A549 (cell line): ENCODE measurements around the gene PSME3IP1. TPM values are rescaled to one million over a fixed set of nuclear protein-coding genes. Genes with fewer than 3 reads are reported as not detected.

Experiments
- ATAC-seq, 2 experiments: fragments of 200-7000 bp in 1 of 2; fragments of >200 bp in 1 of 2; cut with Nextera tagmentation in 1 of 2; cut with Tn5 transposase in 1 of 2; 3 replicates each; pipeline versions ENCODE4 v1.8.0 to v1.9.1; 2018 to 2020; ENCODE audit warnings: mild to moderate bottlenecking in 1 of 2, moderate library complexity in 1 of 2
- CTCF ChIA-PET: fragments of 300-600 bp; sonication (Branson Sonifier 250); formaldehyde crosslinking; extraction: SDS; loops from one replicate; lab custom pipeline; 2021; ENCODE audit warnings: antibody characterized with exemption, inconsistent platforms; lab: Yijun Ruan, JAX
- POLR2A ChIA-PET: fragments of 350-600 bp; formaldehyde crosslinking; extraction: SDS; loops from one replicate; lab custom pipeline; 2021; ENCODE audit warnings: antibody characterized with exemption, inconsistent platforms; lab: Yijun Ruan, JAX
- DNase-seq, 2 experiments: peaks; one replicate each; pipeline versions ENCODE4 v3.0.0 to v3.0.0-alpha.2; 2011 to 2016; ENCODE audit warnings: low read depth in 1 of 2, low spot score in 1 of 2
- FAIRE-seq: peaks from 2 replicates; lab custom pipeline; 2011; peaks lifted over from hg19 to GRCh38; lab: Jason Lieb, UNC
- H3K27ac ChIP-seq, 2 experiments: fragments of >200 bp; sonication (Bioruptor Twin); formaldehyde crosslinking; 3 replicates each; pipeline ENCODE4 v1.5.1; 2016 to 2017
- H3K4me1 ChIP-seq: fragments of >200 bp; sonication (Bioruptor Twin); formaldehyde crosslinking; 3 replicates; pipeline ENCODE4 v1.6.1; 2016
- H3K4me2 ChIP-seq: fragments of >200 bp; sonication (Bioruptor Twin); formaldehyde crosslinking; 3 replicates; pipeline ENCODE4 v1.6.1; 2016
- H3K4me3 ChIP-seq: fragments of >200 bp; sonication (Bioruptor Twin); formaldehyde crosslinking; 3 replicates; pipeline ENCODE4 v1.5.1; 2016
- H3K9me3 ChIP-seq: fragments of >200 bp; sonication (Bioruptor Twin); formaldehyde crosslinking; 3 replicates; pipeline ENCODE4 v1.6.1; 2016
- BHLHE40 ChIP-seq: IDR thresholded peaks from 2 replicates; pipeline ENCODE4 v1.6.1; 2012; ENCODE audit warnings: low read depth, low read length, inconsistent platforms
- E2F6 ChIP-seq: IDR thresholded peaks from 2 replicates; pipeline ENCODE4 v1.6.1; 2012; ENCODE audit warnings: low read depth, borderline replicate concordance
- ELK1 ChIP-seq: fragments of 150-350 bp; IDR thresholded peaks from 2 replicates; pipeline ENCODE4 v1.6.1; 2014; ENCODE audit warnings: low read depth, mild to moderate bottlenecking, low read length
- FOSB ChIP-seq: fragments of 250-450 bp; sonication (Bioruptor Pico); IDR thresholded peaks from 2 replicates; pipeline ENCODE4 v1.5.0; 2020; ENCODE audit warnings: mild to moderate bottlenecking, moderate library complexity
- FOXS1 ChIP-seq: fragments of 250-450 bp; sonication (Bioruptor Pico); IDR thresholded peaks from 2 replicates; pipeline ENCODE4 v1.5.0; 2020; ENCODE audit warnings: mild to moderate bottlenecking, moderate library complexity
- HMGXB4 ChIP-seq: fragments of 250-450 bp; sonication (Bioruptor Pico); IDR thresholded peaks from 2 replicates; pipeline ENCODE4 v1.5.0; 2021; ENCODE audit warnings: mild to moderate bottlenecking, moderate library complexity, borderline replicate concordance
- MAFK ChIP-seq: fragments of 450-650 bp; IDR thresholded peaks from 2 replicates; pipeline ENCODE4 v1.6.1; 2014; ENCODE audit not compliant: partially characterized antibody
- MAZ ChIP-seq: fragments of 150-350 bp; IDR thresholded peaks from 2 replicates; pipeline ENCODE4 v1.6.1; 2014; ENCODE audit warnings: antibody characterized with exemption, low read depth, low read length, borderline replicate concordance
- NR3C1 ChIP-seq: fragments of >200 bp; sonication (Bioruptor Twin); formaldehyde crosslinking; IDR thresholded peaks from 3 replicates; pipeline ENCODE4 v1.6.1; 2017
- PBX3 ChIP-seq: IDR thresholded peaks from 2 replicates; pipeline ENCODE4 v1.6.1; 2012
- PHF8 ChIP-seq: fragments of 200-600 bp; sonication (generic); IDR thresholded peaks from 2 replicates; pipeline ENCODE4 v1.6.1; 2016; ENCODE audit warnings: low read depth, mild to moderate bottlenecking, antibody characterized with exemption, moderate library complexity, borderline replicate concordance
- POLR2A ChIP-seq: IDR thresholded peaks from 2 replicates; pipeline ENCODE4 v1.6.1; 2012; ENCODE audit warnings: mild to moderate bottlenecking, low read length
- RAD21 ChIP-seq, 2 experiments: fragments of >200 bp in 1 of 2; sonication (Bioruptor Twin) in 1 of 2; formaldehyde crosslinking in 1 of 2; IDR thresholded peaks in 1 of 2; conservative IDR thresholded peaks in 1 of 2; 2 replicates in 1 of 2; 3 replicates in 1 of 2; pipeline ENCODE4 v1.6.1; 2012 to 2018; ENCODE audit warnings: inconsistent platforms in 1 of 2
- RARB ChIP-seq: fragments of 250-450 bp; sonication (Bioruptor Pico); IDR thresholded peaks from 2 replicates; pipeline ENCODE4 v1.8.0; 2021; ENCODE audit warnings: mild to moderate bottlenecking, moderate library complexity
- SREBF2 ChIP-seq: fragments of 450-650 bp; IDR thresholded peaks from 2 replicates; pipeline ENCODE4 v1.6.1; 2014; ENCODE audit warnings: mild to moderate bottlenecking, moderate library complexity
- TP53 ChIP-seq: fragments of 250-450 bp; sonication (Bioruptor Pico); IDR thresholded peaks from 2 replicates; pipeline ENCODE4 v1.5.0; 2021; ENCODE audit warnings: mild to moderate bottlenecking, moderate library complexity
- USF2 ChIP-seq: fragments of 450-650 bp; IDR thresholded peaks from 2 replicates; pipeline ENCODE4 v1.6.1; 2014; ENCODE audit warnings: antibody characterized with exemption
- WGBS: methylation state at CpG from one replicate; pipeline ENCODE4 v1.1.6; 2017; ENCODE audit errors: missing lambda C conversion rate; 5-methylcytosine and 5-hydroxymethylcytosine counted together
- polyA plus RNA-seq, 4 experiments: library from polyadenylated mRNA; depleted of rRNA in 3 of 4; stranded (reverse); fragments of >200 nt; fragmentation: RNase III in 1 of 4; extraction: RNeasy Plus Mini Kit Qiagen cat#74134 plus additional on column Dnase treatment in 1 of 4; gene quantifications; 2 replicates in 3 of 4; 3 replicates in 1 of 4; pipeline ENCODE4 v1.2.3, GENCODE V29; 2011 to 2017

PSME3IP1 gene
- polyA plus RNA-seq, 2 of the 4 experiments (the other 2 are of a cell fraction) = 155 to 159 TPM

GRCh38 chr16:57141822-57142631, 43.8 kb downstream of the PSME3IP1 start:
- ATAC-seq = no peak
- no peak for DNase-seq
- no peaks in the 10 kb centered on the region for H3K9me3 ChIP-seq
- H3K27ac ChIP-seq = no peak overlapping the region
- H3K4me1 ChIP-seq = no peaks in the 10 kb centered on the region
- no peak overlapping the region for H3K4me3 ChIP-seq
- ChIA-PET CTCF (interaction anchor here (1.2 to 4.6 kb wide), 4 partner anchors 11 to 49 kb away, joined by 3 to 18 read pairs (median 7); partner anchors contain the start of gene CPNE2), POLR2A (no interaction called here)
- H3K4me2 ChIP-seq = no peak overlapping the region
- no peak for FAIRE-seq
- TF ChIP-seq PBX3 = no peak
- TF ChIP-seq PHF8 = no peak
- TF ChIP-seq USF2 = no peak
- TF ChIP-seq ELK1 = no peak
- no peak for TF ChIP-seq POLR2A
- no peak for TF ChIP-seq SREBF2
- TF ChIP-seq FOXS1 = no peak
- 90% methylated on average over 16 of the region's 16 CpGs for WGBS

- Histone ChIP-seq H3K4me1 (no peaks in the 10 kb centered on the region), H3K4me3 (no peak overlapping the region), H3K4me2 (no peak overlapping the region), H3K9me3 (no peaks in the 10 kb centered on the region), H3K27ac (no peak overlapping the region)
- no peak for DNase-seq
- TF ChIP-seq NR3C1 (no peak), MAFK (no peak), ELK1 (no peak), RARB (CRISPR knock-in tag) (no peak), TP53 (CRISPR knock-in tag) (no peak), POLR2A (no peak), BHLHE40 (no peak), E2F6 (no peak), HMGXB4 (no peak), RAD21 (conservative IDR thresholded peaks at IDR 0.05 in 1 of 2, IDR thresholded peaks at IDR 0.05 in 1 of 2) (no peak), MAZ (no peak), FOSB (CRISPR knock-in tag) (no peak)
- ChIA-PET POLR2A (no interaction called here), CTCF (interaction anchor here (1.2 to 4.6 kb wide), 4 partner anchors 12 to 48 kb away, joined by 3 to 18 read pairs (median 7); partner anchors contain the start of gene CPNE2)
- FAIRE-seq = no peak
- WGBS = 89% methylated on average over 5 of the region's 7 CpGs
- no peak for ATAC-seq
Measured at GRCh38 chr16:57140931-57141668, 44.7 kb downstream of the PSME3IP1 start.
